Central memory CD8-positive, alpha-beta T cell (primary cell): ENCODE results near the gene SEMA4D.

Experiments used
- ATAC-seq: fragments of 150-1000 bp; cut with Tn5 transposase; replicated peaks from 2 replicates; pipeline ENCODE4 v1.10.0; 2022; ENCODE audit warnings: mild to moderate bottlenecking, moderate FRiP score, moderate number of reproducible peaks; ENCODE audit not compliant: poor library complexity, severe bottlenecking; ENCODE audit errors: extremely low read depth
- DNase-seq, 2 donors: peaks; one replicate each; pipeline ENCODE4 v3.0.0; 2021; ENCODE audit warnings: low spot score in 2 of 2
- H3K27ac Mint-ChIP-seq: one replicate; pipeline ENCODE4 v1.8.0; 2022; ENCODE audit warnings: low read depth, mild to moderate bottlenecking, moderate library complexity, mixed read lengths
- H3K27me3 Mint-ChIP-seq: one replicate; pipeline ENCODE4 v1.8.0; 2022; ENCODE audit warnings: mixed read lengths
- H3K36me3 Mint-ChIP-seq: one replicate; pipeline ENCODE4 v1.8.0; 2022; ENCODE audit warnings: mild to moderate bottlenecking, moderate library complexity, mixed read lengths; ENCODE audit not compliant: insufficient read depth
- H3K4me1 Mint-ChIP-seq: one replicate; pipeline ENCODE4 v1.8.0; 2022; ENCODE audit warnings: mixed read lengths
- H3K4me3 Mint-ChIP-seq: one replicate; pipeline ENCODE4 v1.8.0; 2022; ENCODE audit warnings: mild to moderate bottlenecking, moderate library complexity, mixed read lengths
- H3K9me3 Mint-ChIP-seq: one replicate; pipeline ENCODE4 v1.8.0; 2022; ENCODE audit warnings: mixed read lengths

The SEMA4D gene

GRCh38 chr9:89362647-89363310 lies 135.1 kb downstream of the SEMA4D start:
- DNase-seq (no peak), ATAC-seq (no peak)
- H3K27me3 Mint-ChIP-seq, result no peaks in the 10 kb centered on the region
- no peaks in the 10 kb centered on the region for H3K9me3 Mint-ChIP-seq
- H3K36me3 Mint-ChIP-seq, result peaks cover 52% of the 10 kb centered on the region
- peaks cover 6% of the 10 kb centered on the region for H3K4me1 Mint-ChIP-seq
- peak overlapping the region; percentile 73 for H3K27ac Mint-ChIP-seq
- H3K4me3 Mint-ChIP-seq, result peak overlapping the region; percentile 23

- Mint-ChIP-seq H3K27ac (peak overlapping the region; percentile 70), H3K4me1 (peaks cover 6% of the 10 kb centered on the region), H3K4me3 (no peak overlapping the region), H3K27me3 (no peaks in the 10 kb centered on the region), H3K9me3 (no peaks in the 10 kb centered on the region), H3K36me3 (peaks cover 56% of the 10 kb centered on the region)
- ATAC-seq (no peak), DNase-seq (no peak)
These were observed 135.9 kb downstream of the SEMA4D start for GRCh38 chr9:89361816-89362646.

GRCh38 chr9:89361031-89361430 lies 136.9 kb downstream of the SEMA4D start:
- Mint-ChIP-seq H3K4me3 (no peak overlapping the region), H3K36me3 (peaks cover 65% of the 10 kb centered on the region), H3K27me3 (no peaks in the 10 kb centered on the region), H3K9me3 (no peaks in the 10 kb centered on the region), H3K4me1 (peaks cover 6% of the 10 kb centered on the region), H3K27ac (peak overlapping the region; percentile 70)
- ATAC-seq (no peak), DNase-seq (no peak)

GRCh38 chr9:89360465-89360864 lies 137.4 kb downstream of the SEMA4D start:
- H3K4me3 Mint-ChIP-seq, result no peak overlapping the region
- H3K9me3 Mint-ChIP-seq, result no peaks in the 10 kb centered on the region
- no peaks in the 10 kb centered on the region for H3K27me3 Mint-ChIP-seq
- ATAC-seq, result no peak
- peaks cover 65% of the 10 kb centered on the region for H3K36me3 Mint-ChIP-seq
- H3K4me1 Mint-ChIP-seq, result peaks cover 6% of the 10 kb centered on the region
- no peak for DNase-seq
- peak overlapping the region; percentile 70 for H3K27ac Mint-ChIP-seq

- peak overlapping the region; percentile 70 for H3K27ac Mint-ChIP-seq
These were observed 138.1 kb downstream of the SEMA4D start for GRCh38 chr9:89359751-89360261.

GRCh38 chr9:89358985-89359384 lies 138.9 kb downstream of the SEMA4D start:
- DNase-seq (no peak), ATAC-seq (no peak)
- Mint-ChIP-seq H3K4me3 (no peak overlapping the region), H3K36me3 (peaks cover 72% of the 10 kb centered on the region), H3K27ac (peak overlapping the region; percentile 61), H3K27me3 (no peaks in the 10 kb centered on the region), H3K4me1 (peaks cover 5% of the 10 kb centered on the region), H3K9me3 (no peaks in the 10 kb centered on the region)

More at GRCh38 chr9:89359751-89360261, 138.1 kb downstream of the SEMA4D start:
- no peak for ATAC-seq
- Mint-ChIP-seq H3K4me1 (peaks cover 6% of the 10 kb centered on the region), H3K36me3 (peaks cover 66% of the 10 kb centered on the region), H3K27me3 (no peaks in the 10 kb centered on the region), H3K4me3 (no peak overlapping the region), H3K9me3 (no peaks in the 10 kb centered on the region)
- DNase-seq, result no peak

GRCh38 chr9:89358376-89358916 lies 139.5 kb downstream of the SEMA4D start:
- Mint-ChIP-seq H3K4me3 (no peak overlapping the region), H3K36me3 (peaks cover 73% of the 10 kb centered on the region), H3K27me3 (no peaks in the 10 kb centered on the region), H3K4me1 (peaks cover 10% of the 10 kb centered on the region), H3K9me3 (no peaks in the 10 kb centered on the region), H3K27ac (peak overlapping the region; percentile 61)
- DNase-seq, result no peak
- ATAC-seq, result no peak

- Mint-ChIP-seq H3K36me3 (peaks cover 74% of the 10 kb centered on the region), H3K4me3 (no peak overlapping the region), H3K27me3 (no peaks in the 10 kb centered on the region), H3K9me3 (no peaks in the 10 kb centered on the region), H3K27ac (peak overlapping the region; percentile 85), H3K4me1 (peaks cover 16% of the 10 kb centered on the region)
- ATAC-seq (no peak), DNase-seq (no peak)
These were observed 140.3 kb downstream of the SEMA4D start for GRCh38 chr9:89357331-89358197.

- peaks cover 24% of the 10 kb centered on the region for H3K4me1 Mint-ChIP-seq
- ATAC-seq, result no peak
- DNase-seq, result no peak
- no peak overlapping the region for H3K4me3 Mint-ChIP-seq
- peaks cover 72% of the 10 kb centered on the region for H3K36me3 Mint-ChIP-seq
- H3K27ac Mint-ChIP-seq, result no peak overlapping the region
- no peaks in the 10 kb centered on the region for H3K27me3 Mint-ChIP-seq
- H3K9me3 Mint-ChIP-seq, result no peaks in the 10 kb centered on the region
These were observed 141.1 kb downstream of the SEMA4D start for GRCh38 chr9:89356782-89357181.

- H3K27me3 Mint-ChIP-seq, result no peaks in the 10 kb centered on the region
- no peak overlapping the region for H3K27ac Mint-ChIP-seq
- H3K4me3 Mint-ChIP-seq, result no peak overlapping the region
- DNase-seq (peak in 1 of 2 donors; percentile 5), ATAC-seq (no peak)
- peaks cover 73% of the 10 kb centered on the region for H3K36me3 Mint-ChIP-seq
- peaks cover 34% of the 10 kb centered on the region for H3K4me1 Mint-ChIP-seq
- no peaks in the 10 kb centered on the region for H3K9me3 Mint-ChIP-seq
These were observed 143.4 kb downstream of the SEMA4D start for GRCh38 chr9:89354471-89354870.

GRCh38 chr9:89353989-89354388 lies 143.9 kb downstream of the SEMA4D start:
- no peaks in the 10 kb centered on the region for H3K9me3 Mint-ChIP-seq
- no peak for ATAC-seq
- no peak overlapping the region for H3K4me3 Mint-ChIP-seq
- H3K4me1 Mint-ChIP-seq, result peaks cover 34% of the 10 kb centered on the region
- H3K27ac Mint-ChIP-seq, result no peak overlapping the region
- peaks cover 73% of the 10 kb centered on the region for H3K36me3 Mint-ChIP-seq
- no peaks in the 10 kb centered on the region for H3K27me3 Mint-ChIP-seq
- no peak for DNase-seq
